ENCODE results near the gene SUCLG2.

Gene SUCLG2

GRCh38 chr3:67418426-67419217 lies 235.8 kb downstream of the SUCLG2 start:
- peak; percentile 60 for ATAC-seq
- TF ChIP-seq SNAI2 (CRISPR knock-in tag; IDR thresholded peaks at IDR 0.05) (no peak), ISL1 (CRISPR knock-in tag; IDR thresholded peaks at IDR 0.05) (peak; percentile 76), ZFP30 (CRISPR knock-in tag; IDR thresholded peaks at IDR 0.05) (no peak), ZC3H10 (CRISPR knock-in tag; IDR thresholded peaks at IDR 0.05) (no peak), PPARA (CRISPR knock-in tag; IDR thresholded peaks at IDR 0.05; ENCODE audit: borderline replicate concordance) (no peak), TSHZ2 (CRISPR knock-in tag; IDR thresholded peaks at IDR 0.05) (no peak)
- TF ChIP-seq, protein P1, sequence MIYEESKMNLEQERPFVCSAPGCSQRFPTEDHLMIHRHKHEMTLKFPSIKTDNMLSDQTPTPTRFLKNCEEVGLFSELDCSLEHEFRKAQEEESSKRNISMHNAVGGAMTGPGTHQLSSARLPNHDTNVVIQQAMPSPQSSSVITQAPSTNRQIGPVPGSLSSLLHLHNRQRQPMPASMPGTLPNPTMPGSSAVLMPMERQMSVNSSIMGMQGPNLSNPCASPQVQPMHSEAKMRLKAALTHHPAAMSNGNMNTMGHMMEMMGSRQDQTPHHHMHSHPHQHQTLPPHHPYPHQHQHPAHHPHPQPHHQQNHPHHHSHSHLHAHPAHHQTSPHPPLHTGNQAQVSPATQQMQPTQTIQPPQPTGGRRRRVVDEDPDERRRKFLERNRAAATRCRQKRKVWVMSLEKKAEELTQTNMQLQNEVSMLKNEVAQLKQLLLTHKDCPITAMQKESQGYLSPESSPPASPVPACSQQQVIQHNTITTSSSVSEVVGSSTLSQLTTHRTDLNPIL (CRISPR knock-in tag; IDR thresholded peaks at IDR 0.05; ENCODE audit: low read depth) = no peak
- TF ChIP-seq, protein P2, sequence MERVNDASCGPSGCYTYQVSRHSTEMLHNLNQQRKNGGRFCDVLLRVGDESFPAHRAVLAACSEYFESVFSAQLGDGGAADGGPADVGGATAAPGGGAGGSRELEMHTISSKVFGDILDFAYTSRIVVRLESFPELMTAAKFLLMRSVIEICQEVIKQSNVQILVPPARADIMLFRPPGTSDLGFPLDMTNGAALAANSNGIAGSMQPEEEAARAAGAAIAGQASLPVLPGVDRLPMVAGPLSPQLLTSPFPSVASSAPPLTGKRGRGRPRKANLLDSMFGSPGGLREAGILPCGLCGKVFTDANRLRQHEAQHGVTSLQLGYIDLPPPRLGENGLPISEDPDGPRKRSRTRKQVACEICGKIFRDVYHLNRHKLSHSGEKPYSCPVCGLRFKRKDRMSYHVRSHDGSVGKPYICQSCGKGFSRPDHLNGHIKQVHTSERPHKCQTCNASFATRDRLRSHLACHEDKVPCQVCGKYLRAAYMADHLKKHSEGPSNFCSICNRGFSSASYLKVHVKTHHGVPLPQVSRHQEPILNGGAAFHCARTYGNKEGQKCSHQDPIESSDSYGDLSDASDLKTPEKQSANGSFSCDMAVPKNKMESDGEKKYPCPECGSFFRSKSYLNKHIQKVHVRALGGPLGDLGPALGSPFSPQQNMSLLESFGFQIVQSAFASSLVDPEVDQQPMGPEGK (CRISPR knock-in tag; IDR thresholded peaks at IDR 0.05; ENCODE audit: borderline replicate concordance) = no peak

DNA sequence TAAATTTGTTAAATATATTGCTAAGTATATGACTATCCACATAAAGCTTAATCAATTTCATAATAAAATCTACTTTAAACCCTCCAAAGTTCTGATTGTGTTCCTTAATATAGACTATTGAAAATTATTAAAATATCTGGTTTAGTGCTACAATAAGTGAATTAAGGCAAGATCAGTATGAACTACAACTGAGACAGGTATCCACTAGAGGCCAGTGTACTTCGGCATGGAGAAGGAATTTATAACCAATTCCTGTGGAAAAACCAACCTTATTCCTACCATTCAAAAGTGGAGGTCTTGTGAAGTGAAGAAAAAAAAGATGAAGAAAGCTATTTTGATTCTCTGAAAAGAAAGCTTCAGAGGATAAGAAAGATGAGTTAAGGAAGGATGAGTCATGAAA lies 237.7 kb downstream of the SUCLG2 start:
- ATAC-seq = peak; percentile 18
- no peak for TF ChIP-seq ZNF70 (CRISPR knock-in tag; IDR thresholded peaks at IDR 0.05)
- no peak for TF ChIP-seq BACH2 (CRISPR knock-in tag; IDR thresholded peaks at IDR 0.05; ENCODE audit: borderline replicate concordance)
- TF ChIP-seq RARB (CRISPR knock-in tag; IDR thresholded peaks at IDR 0.05) = no peak
- TF ChIP-seq TOX (CRISPR knock-in tag; IDR thresholded peaks at IDR 0.05; ENCODE audit: borderline replicate concordance) = no peak
- TF ChIP-seq TCF4 (CRISPR knock-in tag; IDR thresholded peaks at IDR 0.05; ENCODE audit: borderline replicate concordance) = no peak
- TF ChIP-seq, protein P3, sequence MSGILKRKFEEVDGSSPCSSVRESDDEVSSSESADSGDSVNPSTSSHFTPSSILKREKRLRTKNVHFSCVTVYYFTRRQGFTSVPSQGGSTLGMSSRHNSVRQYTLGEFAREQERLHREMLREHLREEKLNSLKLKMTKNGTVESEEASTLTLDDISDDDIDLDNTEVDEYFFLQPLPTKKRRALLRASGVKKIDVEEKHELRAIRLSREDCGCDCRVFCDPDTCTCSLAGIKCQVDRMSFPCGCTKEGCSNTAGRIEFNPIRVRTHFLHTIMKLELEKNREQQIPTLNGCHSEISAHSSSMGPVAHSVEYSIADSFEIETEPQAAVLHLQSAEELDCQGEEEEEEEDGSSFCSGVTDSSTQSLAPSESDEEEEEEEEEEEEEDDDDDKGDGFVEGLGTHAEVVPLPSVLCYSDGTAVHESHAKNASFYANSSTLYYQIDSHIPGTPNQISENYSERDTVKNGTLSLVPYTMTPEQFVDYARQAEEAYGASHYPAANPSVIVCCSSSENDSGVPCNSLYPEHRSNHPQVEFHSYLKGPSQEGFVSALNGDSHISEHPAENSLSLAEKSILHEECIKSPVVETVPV (CRISPR knock-in tag; IDR thresholded peaks at IDR 0.05) = no peak
- no peak for TF ChIP-seq ZFP30 (CRISPR knock-in tag; IDR thresholded peaks at IDR 0.05)
- no peak for TF ChIP-seq OSR1 (CRISPR knock-in tag; IDR thresholded peaks at IDR 0.05)
- no peak for TF ChIP-seq ZNF565 (CRISPR knock-in tag; conservative IDR thresholded peaks at IDR 0.05; ENCODE audit: low read depth)
- TF ChIP-seq, protein P4, sequence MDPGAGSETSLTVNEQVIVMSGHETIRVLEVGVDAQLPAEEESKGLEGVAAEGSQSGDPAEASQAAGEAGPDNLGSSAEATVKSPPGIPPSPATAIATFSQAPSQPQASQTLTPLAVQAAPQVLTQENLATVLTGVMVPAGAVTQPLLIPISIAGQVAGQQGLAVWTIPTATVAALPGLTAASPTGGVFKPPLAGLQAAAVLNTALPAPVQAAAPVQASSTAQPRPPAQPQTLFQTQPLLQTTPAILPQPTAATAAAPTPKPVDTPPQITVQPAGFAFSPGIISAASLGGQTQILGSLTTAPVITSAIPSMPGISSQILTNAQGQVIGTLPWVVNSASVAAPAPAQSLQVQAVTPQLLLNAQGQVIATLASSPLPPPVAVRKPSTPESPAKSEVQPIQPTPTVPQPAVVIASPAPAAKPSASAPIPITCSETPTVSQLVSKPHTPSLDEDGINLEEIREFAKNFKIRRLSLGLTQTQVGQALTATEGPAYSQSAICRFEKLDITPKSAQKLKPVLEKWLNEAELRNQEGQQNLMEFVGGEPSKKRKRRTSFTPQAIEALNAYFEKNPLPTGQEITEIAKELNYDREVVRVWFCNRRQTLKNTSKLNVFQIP (CRISPR knock-in tag; IDR thresholded peaks at IDR 0.05; ENCODE audit: borderline replicate concordance, low read depth) = no peak
- TF ChIP-seq CSDC2 (CRISPR knock-in tag; IDR thresholded peaks at IDR 0.05) = no peak
- TF ChIP-seq TSHZ2 (CRISPR knock-in tag; IDR thresholded peaks at IDR 0.05) = no peak
- TF ChIP-seq PPARA (CRISPR knock-in tag; IDR thresholded peaks at IDR 0.05; ENCODE audit: borderline replicate concordance) = no peak
- TF ChIP-seq, protein P1 (CRISPR knock-in tag; IDR thresholded peaks at IDR 0.05; ENCODE audit: low read depth) = no peak
- TF ChIP-seq ISL1 (CRISPR knock-in tag; IDR thresholded peaks at IDR 0.05) = no peak
- no peak for TF ChIP-seq ARNTL (CRISPR knock-in tag; IDR thresholded peaks at IDR 0.05; ENCODE audit: borderline replicate concordance, low read depth)

All from SK-N-SH treated with all-trans-retinoic acid at 6 μM for 48 hours (cell line).